Hindlimb muscle (tissue), 1 donor: ENCODE measurements around the gene CCDC201. TPM values are rescaled to one million over a fixed set of nuclear protein-coding genes. Genes with fewer than 3 reads are reported as not detected.
"Not testable (repeated sequence)": the region's sequence is repeated elsewhere in the genome, so short reads cannot be mapped to it uniquely, and the experiment has no call there.

Source experiments
- DNase-seq: peaks from one replicate; pipeline ENCODE4 v3.0.0-alpha.2; 2013
- polyA plus RNA-seq: library from polyadenylated mRNA; unstranded; fragments of 120-200 nt; gene quantifications from one replicate; pipeline ENCODE4 v1.2.1, GENCODE V29; 2013; ENCODE audit not compliant: insufficient read length

CCDC201 gene
- polyA plus RNA-seq, 1 donor, result not detected

DNA sequence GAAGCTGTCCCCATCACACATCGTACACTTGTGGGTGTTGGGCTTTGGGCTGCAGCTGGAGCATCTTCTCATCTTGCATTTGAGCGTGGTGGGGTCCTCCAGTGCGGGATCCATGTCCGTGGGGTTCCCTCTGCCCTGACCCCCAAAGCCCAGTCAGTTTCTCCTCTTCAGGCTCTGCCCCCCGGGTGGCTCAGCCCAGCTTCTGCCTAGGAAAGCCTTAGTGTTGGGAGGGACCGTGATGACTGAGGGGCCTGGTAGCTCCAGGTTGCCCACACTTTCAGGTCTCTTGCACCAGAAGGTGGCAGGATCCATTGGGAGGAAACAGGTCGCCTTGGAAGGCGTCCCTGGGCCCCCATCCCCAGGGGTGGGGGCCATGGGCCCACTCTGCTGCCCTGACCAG, 55.9 kb downstream of the CCDC201 start:
- not testable (repeated sequence) for DNase-seq

DNA sequence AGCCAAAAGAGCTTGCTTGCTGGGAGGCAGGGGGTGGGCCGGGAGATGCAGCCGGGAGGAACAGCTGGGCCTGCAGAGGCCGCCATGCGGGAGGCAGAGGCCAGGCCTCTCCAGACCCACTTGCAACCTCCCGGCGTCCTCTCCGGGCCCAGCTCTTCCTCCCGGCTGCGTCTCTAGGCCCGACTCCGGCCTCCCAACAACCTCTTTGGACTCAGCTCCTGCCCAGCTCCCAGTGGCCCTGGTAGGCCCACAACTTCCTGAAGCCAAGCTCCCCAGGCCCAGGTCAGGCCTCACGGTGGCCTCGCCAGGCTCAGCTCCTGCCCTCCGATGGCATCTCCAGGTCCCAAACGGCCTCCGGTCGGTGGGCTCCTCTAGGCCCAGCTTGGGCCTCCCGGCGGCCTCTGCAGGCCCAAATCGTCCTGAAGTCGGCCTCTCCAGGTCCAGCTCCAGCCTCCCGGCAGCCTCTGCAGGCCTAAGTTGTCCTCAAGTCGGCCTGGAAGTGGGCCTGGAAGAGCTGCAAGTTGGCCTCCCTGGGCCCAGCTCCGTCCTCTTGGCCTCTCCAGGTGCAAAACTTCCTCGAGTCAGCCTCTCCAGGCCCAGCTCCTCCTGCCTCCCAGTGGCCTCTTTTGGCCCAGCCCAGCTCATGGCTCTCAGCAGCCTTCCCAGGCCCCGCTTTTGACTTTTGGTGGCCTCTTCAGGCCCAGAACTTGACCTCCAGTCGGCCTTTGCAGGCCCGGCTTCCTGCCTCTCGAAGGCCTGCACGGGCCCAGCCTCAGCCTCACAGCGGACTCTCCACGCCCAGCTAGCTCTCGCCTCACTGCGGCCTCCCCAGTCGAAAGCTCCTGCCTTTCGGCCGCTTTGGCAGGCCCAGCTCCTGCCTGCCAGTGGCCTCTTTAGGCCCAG, 58.4 kb downstream of the CCDC201 start:
- not testable (repeated sequence) for DNase-seq

DNA sequence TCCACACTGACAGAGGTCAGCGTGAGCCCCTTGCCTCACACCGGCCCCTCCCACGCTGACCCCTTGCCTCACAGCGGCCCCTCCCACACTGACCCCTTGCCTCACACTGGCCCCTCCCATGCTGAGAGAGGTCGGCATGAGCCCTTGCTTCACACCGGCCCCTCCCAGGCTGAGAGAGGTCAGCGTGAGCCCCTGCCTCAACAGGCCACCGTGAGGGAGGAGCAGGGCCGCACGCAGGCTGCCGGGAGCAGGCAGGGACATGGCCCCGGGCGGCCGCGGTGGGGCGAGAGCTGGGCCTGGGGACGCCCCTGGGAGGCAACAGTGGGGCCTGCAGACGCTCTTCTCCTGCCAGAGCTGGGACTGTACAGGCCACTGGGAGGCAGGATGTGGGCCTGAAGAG, 59.1 kb downstream of the CCDC201 start:
- DNase-seq, result not testable (repeated sequence)

DNA sequence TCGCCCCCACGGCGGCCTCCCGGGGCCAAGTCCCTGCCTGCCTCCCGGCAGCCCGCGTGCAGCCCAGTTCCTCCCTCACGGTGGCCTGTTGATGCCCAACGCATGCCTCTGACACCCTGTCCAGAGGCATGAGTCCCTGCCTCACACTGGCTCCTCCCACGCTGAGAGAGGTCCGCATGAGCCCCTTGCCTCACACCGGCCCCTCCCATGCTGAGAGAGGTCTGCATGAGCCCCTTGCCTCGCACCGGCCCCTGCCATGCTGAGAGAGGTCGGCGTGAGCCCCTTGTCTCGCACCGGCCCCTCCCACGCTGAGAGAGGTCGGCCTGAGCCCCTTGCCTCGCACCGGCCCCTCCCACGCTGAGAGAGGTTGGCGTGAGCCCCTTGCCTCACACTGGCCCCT, 59.9 kb downstream of the CCDC201 start:
- DNase-seq, result no peak

DNA sequence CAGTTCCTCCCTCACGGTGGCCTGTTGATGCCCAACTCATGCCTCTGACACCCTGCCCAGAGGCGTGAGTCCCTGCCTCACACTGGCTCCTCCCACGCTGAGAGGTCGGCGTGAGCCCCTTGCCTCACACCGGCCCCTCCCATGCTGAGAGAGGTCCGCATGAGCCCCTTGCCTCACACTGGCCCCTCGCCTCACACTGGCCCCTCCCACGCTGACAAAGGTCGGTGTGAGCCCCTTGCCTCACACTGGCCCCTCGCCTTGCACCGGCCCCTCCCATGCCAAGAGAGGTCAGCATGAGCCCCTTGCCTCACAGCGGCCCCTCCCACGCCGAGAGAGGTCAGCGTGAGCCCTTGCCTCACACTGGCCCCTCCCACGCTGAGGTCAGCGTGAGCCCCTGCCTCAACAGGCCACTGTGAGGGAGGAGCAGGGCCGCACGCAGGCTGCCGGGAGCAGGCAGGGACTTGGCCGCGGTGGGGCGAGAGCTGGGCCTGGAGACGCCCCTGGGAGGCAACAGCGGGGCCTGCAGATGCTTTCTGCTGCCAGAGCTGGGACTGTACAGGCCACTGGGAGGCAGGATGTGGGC, 61.1 kb downstream of the CCDC201 start:
- not testable (repeated sequence) for DNase-seq

DNA sequence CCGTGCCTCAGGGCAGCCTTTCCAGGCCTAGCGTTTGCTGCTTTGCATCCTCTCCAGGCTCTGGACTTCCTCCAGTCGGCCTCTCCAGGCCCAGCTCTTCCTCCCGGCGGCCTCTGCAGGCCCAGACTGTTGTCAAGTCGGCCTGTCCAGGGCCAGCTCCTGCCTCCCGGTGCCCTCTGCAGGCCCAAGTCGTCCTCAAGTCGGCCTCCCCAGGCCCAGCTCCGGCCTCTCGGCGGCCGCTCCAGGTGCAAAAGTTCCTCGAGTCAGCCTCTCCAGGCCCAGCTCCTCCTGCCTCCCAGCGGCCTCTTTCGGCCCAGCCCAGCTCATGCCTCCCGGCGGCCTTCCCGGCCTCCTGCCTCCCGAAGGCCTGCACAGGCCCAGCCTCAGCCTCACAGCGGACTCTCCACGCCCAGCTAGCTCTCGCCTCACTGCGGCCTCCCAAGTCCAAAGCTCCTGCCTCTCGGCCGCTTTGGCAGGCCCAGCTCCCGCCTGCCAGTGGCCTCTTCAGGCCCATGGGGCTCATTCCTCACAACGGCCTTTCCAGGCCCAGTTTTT, 62.4 kb downstream of the CCDC201 start:
- DNase-seq, result not testable (repeated sequence)

Other genes with a start within 250 kb of the CCDC201 start
- gene IGFBP1, start 15.4 kb upstream of the CCDC201 start, polyA plus RNA-seq, result not detected
- 268 TPM for gene IGFBP3, start 48.2 kb upstream of the CCDC201 start, polyA plus RNA-seq